GM15510 (cell line): ENCODE measurements around the gene CMTM6.

ENCODE experiments used
- POLR2A ChIP-seq: IDR thresholded peaks from 3 replicates; pipeline ENCODE4 v1.6.1; 2011; ENCODE audit warnings: borderline replicate concordance; ENCODE audit not compliant: insufficient read length; ENCODE audit errors: extremely low read depth

Gene CMTM6

GRCh38 chr3:32455609-32456428, 46.8 kb downstream of the CMTM6 start:
- TF ChIP-seq POLR2A: no peak

DNA sequence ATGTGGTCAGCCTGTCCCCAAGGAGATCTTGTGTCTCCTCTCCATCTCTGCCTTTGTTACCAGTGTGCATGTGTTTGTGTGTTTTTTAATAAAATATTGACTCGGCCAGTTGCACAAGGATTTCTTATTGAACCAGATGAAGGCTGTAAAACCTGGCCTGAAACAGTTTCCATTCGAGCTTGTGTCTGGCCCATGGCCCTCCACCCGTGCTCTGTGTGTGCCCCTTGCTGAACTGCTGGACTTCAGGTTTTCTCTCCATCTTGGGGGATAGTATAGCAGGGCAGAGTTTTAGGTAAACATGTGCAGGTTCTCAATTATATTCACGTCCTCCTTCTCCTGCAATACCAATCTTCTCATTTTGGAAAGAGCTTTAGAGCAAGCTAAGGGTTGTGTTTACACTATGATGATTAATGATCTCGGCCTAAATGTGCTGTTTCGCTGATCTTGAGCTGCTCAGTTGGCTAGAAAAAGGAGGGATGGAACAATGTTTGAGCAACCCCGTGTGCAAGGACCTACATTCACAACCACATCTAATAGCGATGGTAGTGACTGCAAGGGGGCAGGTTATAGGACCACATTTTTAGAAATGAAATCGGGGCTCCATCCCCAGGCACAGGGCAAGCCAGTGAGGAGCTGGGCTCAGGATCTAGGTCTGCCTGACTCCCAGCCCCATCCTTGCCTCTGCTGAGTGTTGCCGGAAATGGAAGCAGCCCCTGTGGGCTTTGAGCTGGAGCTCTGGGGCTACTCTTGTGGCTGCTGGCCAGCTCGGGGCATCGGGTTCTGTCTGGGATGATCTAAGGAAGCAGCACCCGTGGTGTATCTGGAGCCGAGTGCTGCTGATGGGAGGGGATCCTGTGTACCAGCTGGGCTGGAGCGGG, 47.7 kb downstream of the CMTM6 start:
- TF ChIP-seq POLR2A: no peak

- TF ChIP-seq POLR2A: no peak
Observed at GRCh38 chr3:32454111-32454510, 48.5 kb downstream of the CMTM6 start.

DNA sequence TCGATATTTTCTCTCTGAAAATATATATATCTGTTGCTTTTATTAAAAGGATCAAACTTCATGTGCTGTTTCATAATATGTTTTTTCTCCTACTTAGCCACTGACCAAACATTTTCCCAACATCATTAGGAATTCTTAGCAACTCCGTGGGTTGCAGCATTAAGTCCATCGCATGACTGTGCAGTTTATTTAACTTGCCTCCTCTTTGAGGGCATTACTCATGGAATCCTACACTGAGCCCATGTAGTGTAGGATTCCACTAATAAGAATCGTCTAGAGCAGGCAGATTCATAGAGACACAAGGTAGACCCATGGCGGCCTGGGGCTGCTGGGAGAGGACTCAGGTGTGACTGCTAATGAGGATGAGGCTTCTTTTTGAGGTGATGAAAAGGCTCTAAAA, 49.3 kb downstream of the CMTM6 start:
- no peak for TF ChIP-seq POLR2A

GRCh38 chr3:32452009-32452408, 50.6 kb downstream of the CMTM6 start:
- no peak for TF ChIP-seq POLR2A

- no peak for TF ChIP-seq POLR2A
Observed at GRCh38 chr3:32450992-32451659, 51.5 kb downstream of the CMTM6 start.

DNA sequence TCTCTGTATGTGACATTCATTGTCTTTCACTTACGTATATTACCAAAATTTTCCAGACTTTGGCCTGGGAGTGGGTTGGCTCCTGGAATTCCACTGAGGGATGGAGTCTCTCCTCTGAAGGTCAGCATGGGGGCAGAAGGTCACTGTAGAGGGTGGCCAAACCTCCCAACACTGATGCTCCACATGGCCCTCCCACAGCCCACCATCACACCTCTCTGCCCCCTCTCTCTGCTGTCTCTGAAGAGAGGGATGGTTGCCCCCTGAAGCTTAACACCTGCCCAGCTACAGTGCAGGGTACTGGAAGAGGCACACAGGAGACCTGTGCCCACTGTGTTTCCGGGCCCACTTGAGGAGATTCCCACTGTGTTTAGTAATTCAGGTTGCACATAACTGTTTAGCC, 52.2 kb downstream of the CMTM6 start:
- TF ChIP-seq POLR2A: no peak

DNA sequence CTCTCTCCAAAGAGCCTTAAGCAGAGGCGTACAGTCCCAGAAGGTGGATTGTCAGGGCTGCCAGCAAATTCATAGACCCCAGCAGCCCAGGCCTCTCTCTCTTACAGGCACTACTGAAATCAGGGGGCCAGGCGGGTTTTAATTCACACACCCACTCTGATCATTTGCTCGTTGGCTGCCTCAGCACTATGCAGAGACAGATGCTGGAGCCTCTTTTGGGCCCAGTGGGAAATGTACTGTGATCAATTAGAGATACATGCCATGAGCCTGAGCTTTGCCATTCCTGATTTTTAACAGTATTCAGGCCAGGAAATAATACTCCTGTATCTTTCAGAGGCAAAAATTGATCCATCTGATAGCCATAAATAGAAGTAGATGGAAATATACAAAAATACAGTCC, 53.0 kb downstream of the CMTM6 start:
- TF ChIP-seq POLR2A: no peak

DNA sequence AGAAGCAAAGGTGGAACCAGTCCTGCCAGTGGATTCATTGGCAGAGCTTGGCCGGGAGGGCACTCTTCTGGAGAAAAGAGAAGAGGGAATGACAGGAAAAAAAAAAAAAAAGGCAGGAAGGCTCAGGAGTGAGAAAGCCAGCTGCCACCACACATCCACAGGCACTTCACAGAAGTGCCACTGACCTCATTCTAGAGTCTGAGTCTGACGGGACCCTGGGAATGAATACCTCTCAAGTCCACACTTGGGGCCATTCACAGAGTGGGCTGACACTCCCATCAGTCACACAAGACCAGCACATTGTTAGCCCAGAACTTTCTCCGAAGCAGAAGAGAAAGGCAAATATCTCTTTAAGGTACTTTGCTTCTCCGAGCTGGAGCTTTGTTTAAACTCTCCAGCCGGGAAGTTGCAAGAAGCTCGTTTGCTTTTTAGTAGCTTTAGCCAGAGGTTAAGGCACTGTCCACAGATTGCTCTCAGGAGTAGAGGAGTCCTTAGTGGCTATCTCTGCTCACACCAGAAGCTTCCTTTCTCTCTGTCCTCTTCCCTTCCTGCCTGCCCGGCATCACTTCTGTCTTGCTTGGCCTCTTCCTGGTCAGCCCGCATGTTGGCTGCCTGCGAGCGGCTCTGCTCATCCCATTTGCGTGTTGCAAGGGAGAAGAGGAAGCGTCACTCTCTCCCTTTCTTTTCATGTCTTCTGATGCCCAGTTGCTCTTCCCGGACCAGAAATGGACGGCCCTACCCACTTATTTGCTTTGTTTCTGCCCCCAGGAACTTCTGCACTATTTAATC, 53.8 kb downstream of the CMTM6 start:
- no peak for TF ChIP-seq POLR2A

GRCh38 chr3:32447865-32448400, 54.7 kb downstream of the CMTM6 start:
- no peak for TF ChIP-seq POLR2A

GRCh38 chr3:32443478-32443877, 59.2 kb downstream of the CMTM6 start:
- TF ChIP-seq POLR2A: no peak

DNA sequence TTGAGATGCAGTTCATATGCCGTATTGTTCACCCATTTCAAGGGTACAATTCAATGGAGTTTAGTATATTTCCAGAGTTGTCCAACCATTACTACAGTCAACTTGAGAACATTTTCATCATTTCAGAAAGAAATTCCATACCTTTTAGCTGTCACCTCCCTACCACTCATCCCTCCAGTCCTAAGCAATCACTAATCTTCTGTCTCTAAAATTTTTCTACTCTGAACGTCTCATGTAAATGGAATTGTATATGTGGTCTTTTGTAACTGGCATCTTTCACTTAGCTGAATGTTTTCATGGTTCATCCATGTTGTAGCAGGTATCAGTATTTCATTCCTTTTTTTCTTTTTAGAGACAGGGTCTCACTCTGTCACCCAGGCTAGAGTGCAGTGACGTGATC, 59.9 kb downstream of the CMTM6 start:
- no peak for TF ChIP-seq POLR2A

GRCh38 chr3:32440611-32441350, 61.9 kb downstream of the CMTM6 start:
- TF ChIP-seq POLR2A: no peak

- no peak for TF ChIP-seq POLR2A
Observed at GRCh38 chr3:32438596-32439344, 63.9 kb downstream of the CMTM6 start.

GRCh38 chr3:32437896-32438295, 64.8 kb downstream of the CMTM6 start:
- TF ChIP-seq POLR2A: no peak
